ENCODE measurements around the gene AP1S3.

Gene AP1S3

GRCh38 chr2:223712642-223713041 is 124.7 kb downstream of the AP1S3 start:
- no peak for DNase-seq

- no peak for DNase-seq
These were observed 125.6 kb downstream of the AP1S3 start for GRCh38 chr2:223711596-223712326.

All from GDM1 (cell line).